HG03135 (cell line): ENCODE results near the gene OSCAR.

Experiments used
- ATAC-seq: cut with Tn5 transposase; IDR thresholded peaks from one replicate; pipeline ENCODE4 v1.9.1; 2021; ENCODE audit warnings: mild to moderate bottlenecking, moderate library complexity; ENCODE audit not compliant: unreplicated experiment

Gene OSCAR

GRCh38 chr19:54100561-54100960 is at the start of gene OSCAR:
Gene OSCAR, minus strand, starts transcription at chr19:54100803. Its CDS starts 11 bp downstream, at chr19:54100792.
- ATAC-seq: no peak

GRCh38 chr19:54149021-54149812 is 48.6 kb upstream of the OSCAR start:
- no peak for ATAC-seq

DNA sequence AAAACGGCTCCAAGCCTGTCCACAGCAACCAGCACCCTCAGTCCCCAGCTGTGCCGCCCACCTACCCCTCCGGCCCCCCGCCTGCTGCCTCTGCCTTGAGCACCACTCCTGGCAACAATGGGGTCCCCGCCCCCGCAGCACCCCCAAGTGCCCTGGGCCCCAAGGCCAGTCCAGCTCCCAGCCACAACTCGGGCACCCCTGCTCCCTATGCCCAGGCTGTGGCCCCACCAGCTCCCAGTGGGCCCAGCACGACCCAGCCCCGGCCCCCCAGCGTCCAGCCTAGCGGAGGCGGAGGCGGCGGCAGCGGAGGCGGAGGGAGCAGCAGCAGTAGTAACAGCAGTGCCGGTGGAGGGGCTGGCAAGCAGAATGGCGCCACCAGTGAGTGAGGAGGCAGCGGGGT is 47.6 kb upstream of the OSCAR start:
- ATAC-seq: no peak

GRCh38 chr19:54147676-54148075 is 47.1 kb upstream of the OSCAR start:
- no peak for ATAC-seq

DNA sequence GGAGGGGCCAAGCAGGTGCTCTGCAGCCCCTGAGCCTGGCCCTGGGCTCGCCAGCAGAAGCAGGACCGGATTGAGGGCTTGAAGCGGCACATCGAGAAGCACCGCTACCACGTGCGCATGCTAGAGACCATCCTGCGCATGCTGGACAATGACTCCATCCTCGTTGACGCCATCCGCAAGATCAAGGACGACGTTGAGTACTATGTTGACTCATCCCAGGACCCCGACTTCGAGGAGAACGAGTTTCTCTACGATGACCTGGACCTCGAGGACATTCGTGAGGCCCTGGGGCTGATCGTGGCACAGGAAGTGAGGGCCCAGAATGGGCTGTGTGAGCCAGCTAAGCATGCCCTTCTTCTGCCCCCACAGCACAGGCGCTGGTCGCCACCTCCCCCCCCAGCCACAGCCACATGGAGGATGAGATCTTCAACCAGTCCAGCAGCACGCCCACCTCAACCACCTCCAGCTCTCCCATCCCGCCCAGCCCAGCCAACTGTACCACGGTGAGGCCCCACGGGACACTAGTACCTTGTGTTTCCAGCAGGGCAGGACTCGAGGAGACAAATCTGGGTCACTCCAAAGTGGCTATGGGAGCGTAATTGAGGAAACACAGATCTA is 45.0 kb upstream of the OSCAR start:
- no peak for ATAC-seq

- no peak for ATAC-seq
Measured at GRCh38 chr19:54142166-54142780, 41.7 kb upstream of the OSCAR start.

- no peak for ATAC-seq
Measured at GRCh38 chr19:54141356-54141755, 40.8 kb upstream of the OSCAR start.

- no peak for ATAC-seq
Measured at GRCh38 chr19:54138489-54139256, 38.1 kb upstream of the OSCAR start.

DNA sequence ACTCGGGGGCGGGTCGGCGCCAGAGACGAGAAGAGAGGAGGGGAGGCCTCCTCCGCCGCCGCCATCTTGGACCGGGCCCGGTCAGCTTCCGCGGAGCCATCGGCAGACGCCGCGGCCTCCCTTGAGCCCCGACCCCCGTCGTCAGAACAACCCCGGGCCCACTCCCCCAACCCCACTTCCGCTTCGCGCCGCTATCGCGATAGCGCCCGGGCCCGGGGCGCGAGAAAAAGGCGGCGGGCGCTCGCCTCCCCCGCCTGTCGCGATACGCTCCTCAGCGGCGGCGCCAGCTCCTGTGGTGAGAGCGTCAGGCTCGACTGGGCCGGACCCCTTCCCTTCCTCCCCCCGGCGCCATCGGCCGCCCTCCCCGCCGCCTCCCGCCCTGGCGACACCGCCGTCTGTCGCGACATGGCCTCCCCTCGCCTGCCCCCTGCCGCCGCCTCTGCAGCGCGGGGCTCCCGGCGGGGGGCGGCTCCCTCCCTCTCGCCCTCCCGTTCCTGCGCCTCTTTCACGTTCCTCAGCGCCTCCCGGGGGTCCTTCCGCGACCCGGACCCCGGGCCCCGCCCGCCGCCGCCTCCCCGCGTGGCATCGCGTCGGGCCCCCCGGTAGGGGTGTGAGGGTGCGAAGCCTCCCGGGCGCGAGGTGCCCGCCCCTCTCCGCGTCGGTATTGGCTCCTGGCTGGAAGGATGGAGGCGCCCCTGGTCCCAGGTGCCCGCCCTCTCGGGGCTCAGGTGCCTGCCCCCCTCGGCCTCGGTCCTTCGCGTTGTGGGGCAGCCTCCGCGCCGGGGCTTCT is 37.3 kb upstream of the OSCAR start, which contains the start of gene CNOT3:
Gene CNOT3, plus strand, starts transcription at position 64 of the 790 bp plus-strand sequence. CDS start 5,217 bp downstream, outside the sequence.
- no peak for ATAC-seq

GRCh38 chr19:54136864-54137698 is 36.5 kb upstream of the OSCAR start:
- peak; percentile 79 for ATAC-seq

DNA sequence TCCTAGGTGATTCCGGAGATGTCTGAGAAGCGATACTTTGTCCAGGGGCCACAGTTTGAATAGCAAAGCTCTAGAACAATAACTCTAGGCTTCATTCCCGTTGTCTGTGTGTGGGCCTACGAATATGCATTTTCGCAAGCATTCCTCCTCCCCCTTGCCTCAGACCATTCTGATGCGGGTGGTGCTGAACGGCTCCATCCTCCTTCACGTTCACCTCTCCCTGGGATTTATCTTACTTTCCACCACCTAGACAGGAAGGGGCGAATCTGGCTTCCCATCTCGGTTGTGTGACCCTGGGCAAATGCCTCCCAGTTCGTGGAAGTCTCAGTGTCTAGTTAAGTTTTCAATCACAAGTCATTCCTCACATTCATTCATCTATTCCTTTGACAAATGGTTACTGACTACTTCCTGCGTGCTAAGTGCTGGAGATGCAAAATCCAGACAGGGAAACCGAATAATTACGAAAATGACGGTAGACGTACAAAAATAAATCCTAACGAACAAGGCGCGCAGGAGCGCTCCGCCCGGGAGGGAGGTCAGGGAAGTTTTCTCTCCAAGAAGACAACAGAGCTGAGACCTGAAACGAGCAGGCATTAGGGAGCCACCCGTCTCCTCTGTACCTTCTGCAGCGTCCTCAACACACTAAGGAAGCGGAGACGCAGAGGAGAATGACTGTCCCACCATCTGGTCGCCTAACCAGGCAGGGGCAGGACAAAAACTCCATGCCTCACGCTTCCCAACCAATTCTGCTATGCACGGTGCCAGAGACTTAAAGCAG is 35.7 kb upstream of the OSCAR start:
- ATAC-seq: no peak

DNA sequence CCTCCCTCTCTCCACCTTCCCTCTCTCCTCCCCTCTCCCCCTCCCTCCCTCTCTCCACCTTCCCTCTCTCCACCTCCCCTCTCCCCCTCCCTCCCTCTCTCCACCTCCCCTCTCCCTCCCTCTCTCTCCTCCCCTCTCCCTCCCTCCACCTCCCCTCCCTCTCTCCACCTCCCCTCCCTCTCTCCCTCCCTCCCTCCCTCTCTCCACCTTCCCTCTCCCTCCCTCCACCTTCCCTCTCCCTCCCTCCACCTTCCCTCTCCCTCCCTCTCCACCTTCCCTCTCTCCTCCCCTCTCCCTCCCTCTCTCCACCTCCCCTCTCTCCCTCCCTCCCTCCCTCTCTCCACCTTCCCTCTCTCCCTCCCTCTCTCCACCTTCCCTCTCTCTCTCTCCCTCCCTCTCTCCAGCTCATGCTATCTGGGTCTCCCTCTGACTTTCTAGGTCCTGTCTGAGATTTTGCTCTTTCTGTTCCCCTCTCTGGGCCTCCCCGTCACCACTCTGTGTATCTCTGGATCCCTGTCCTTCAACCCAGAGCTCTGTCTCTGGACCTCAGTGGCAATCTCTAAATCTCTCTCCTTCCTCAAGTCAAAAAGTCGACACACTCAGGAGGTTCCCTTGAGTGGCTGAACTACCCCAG is 33.5 kb upstream of the OSCAR start:
- ATAC-seq: no peak

DNA sequence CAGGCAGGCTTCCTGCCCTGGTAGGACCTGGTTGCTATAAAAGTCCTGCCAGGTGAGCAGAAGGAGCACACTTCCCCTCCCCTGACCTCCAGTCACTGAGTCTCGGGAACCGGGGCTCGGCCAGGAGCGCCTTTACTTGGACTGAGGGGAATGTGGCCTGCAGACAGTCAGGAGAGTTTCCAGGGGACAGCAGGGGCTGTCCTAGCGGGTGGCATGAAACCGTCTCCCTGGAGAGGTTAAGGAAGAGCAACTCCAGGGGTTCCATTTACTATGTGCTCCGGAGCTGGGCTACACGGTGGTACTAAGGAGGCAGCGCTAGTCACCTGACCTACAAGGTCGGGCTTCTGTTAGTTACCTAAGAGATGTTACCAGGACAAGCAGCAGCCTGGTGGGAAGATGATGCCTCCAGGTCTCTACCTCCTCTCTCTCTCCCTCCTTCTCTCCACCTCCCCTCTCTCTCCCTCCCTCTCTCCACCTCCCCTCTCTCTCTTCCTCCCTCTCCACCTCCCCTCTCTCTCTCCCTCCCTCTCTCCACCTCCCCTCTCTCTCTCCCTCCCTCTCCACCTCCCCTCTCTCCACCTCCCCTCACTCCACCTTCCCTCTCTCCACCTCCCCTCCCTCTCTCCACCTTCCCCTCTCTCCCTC is 32.8 kb upstream of the OSCAR start:
- no peak for ATAC-seq

DNA sequence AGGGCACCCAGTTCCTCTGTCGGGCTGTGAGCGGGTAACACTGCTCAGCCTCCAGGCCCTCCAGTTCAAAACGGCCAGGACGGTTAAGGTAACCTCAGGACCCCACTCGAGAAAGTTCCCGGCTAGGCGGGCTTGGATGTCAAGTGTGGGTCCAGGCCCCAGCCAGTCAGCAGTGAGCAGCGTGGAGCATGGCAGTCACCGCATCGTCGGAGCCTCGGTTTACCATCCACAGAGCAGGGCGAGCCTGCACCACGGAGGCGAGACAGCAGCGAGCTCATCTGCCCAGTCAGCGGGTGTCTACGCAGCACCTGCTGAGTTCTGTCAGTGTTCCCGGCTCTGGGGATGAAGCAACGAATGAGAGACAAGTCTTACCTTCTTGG is 29.0 kb upstream of the OSCAR start:
- no peak for ATAC-seq

- ATAC-seq: no peak
Measured at GRCh38 chr19:54128796-54129616, 28.4 kb upstream of the OSCAR start.

- ATAC-seq: no peak
Measured at GRCh38 chr19:54128441-54128725, 27.8 kb upstream of the OSCAR start.
